PC-3 (cell line): Measurements from ENCODE around the gene CTAG2. TPM values are rescaled to one million over a fixed set of nuclear protein-coding genes. Genes with fewer than 3 reads are reported as not detected.
A peak's percentile ranks its signal among the peaks of the same experiment; 100 is the strongest.
"Not testable (repeated sequence)": the region's sequence is repeated elsewhere in the genome, so short reads cannot be mapped to it uniquely, and the experiment has no call there.

ENCODE experiments used
- ATAC-seq: fragments of 200-7000 bp; cut with Tn5 transposase; 2 replicates; pipeline ENCODE4 v1.9.1; 2020; ENCODE audit warnings: mild to moderate bottlenecking, moderate library complexity
- BruUV-seq: library from RNA; stranded (reverse); fragments of 400-500 nt; replicated peaks from 2 replicates; lab custom pipeline; 2021; lab: Mats Ljungman, UMichigan
- CTCF ChIA-PET: fragments of 300-600 bp; sonication (Branson Sonifier 250); formaldehyde crosslinking; loops from one replicate; lab custom pipeline; 2022; ENCODE audit warnings: antibody characterized with exemption; lab: Charles Lee
- POLR2A ChIA-PET: fragments of 300-600 bp; sonication (Branson Sonifier 250); formaldehyde crosslinking; loops from one replicate; lab custom pipeline; 2022; ENCODE audit warnings: antibody characterized with exemption; ENCODE audit not compliant: unreplicated experiment; lab: Charles Lee
- DNase-seq: peaks from one replicate; pipeline ENCODE4 v3.0.0-alpha.2; 2015
- H2AFZ ChIP-seq: fragments of 300-600 bp; sonication (generic); 2 replicates; pipeline ENCODE4 v1.6.0; 2016; ENCODE audit warnings: antibody characterized with exemption, low read length
- H3F3A ChIP-seq: fragments of 300-600 bp; sonication (generic); one replicate; pipeline ENCODE4 v1.6.0; 2017; ENCODE audit warnings: antibody characterized with exemption, low read length, control low read depth, mild to moderate bottlenecking; ENCODE audit not compliant: unreplicated experiment
- H3K27ac ChIP-seq: fragments of 300-600 bp; sonication (generic); 2 replicates; pipeline ENCODE4 v1.5.1; 2016; ENCODE audit warnings: mild to moderate bottlenecking, low read length
- H3K27me3 ChIP-seq: fragments of 300-600 bp; sonication (generic); 2 replicates; pipeline ENCODE4 v1.6.1; 2016; ENCODE audit warnings: low read length, mixed read lengths
- H3K36me3 ChIP-seq: fragments of 300-600 bp; sonication (generic); 2 replicates; pipeline ENCODE4 v1.6.1; 2016; ENCODE audit warnings: low read depth, mixed run types, low read length, mixed read lengths
- H3K4me1 ChIP-seq: fragments of 300-600 bp; sonication (generic); 2 replicates; pipeline ENCODE4 v1.5.1; 2016; ENCODE audit warnings: low read length; ENCODE audit not compliant: insufficient read depth
- H3K4me2 ChIP-seq: fragments of 300-600 bp; sonication (generic); 2 replicates; pipeline ENCODE4 v1.6.0; 2016; ENCODE audit warnings: low read length
- H3K4me3 ChIP-seq: fragments of 300-600 bp; sonication (generic); 2 replicates; pipeline ENCODE4 v1.5.1; 2016; ENCODE audit warnings: mild to moderate bottlenecking, low read length, mixed read lengths
- H3K79me2 ChIP-seq: fragments of 300-600 bp; sonication (generic); 2 replicates; pipeline ENCODE4 v1.6.1; 2017; ENCODE audit warnings: low read length, mixed read lengths
- H3K9ac ChIP-seq: fragments of 300-600 bp; sonication (generic); 2 replicates; pipeline ENCODE4 v1.6.0; 2016; ENCODE audit warnings: mild to moderate bottlenecking, low read length
- H3K9me2 ChIP-seq: fragments of 300-600 bp; sonication (generic); replicated peaks from 2 replicates; pipeline ENCODE4 v1.6.1; 2016; ENCODE audit warnings: mixed run types, low read length, mixed read lengths
- H3K9me3 ChIP-seq: fragments of 300-600 bp; sonication (generic); 2 replicates; pipeline ENCODE4 v1.6.1; 2016; ENCODE audit warnings: low read length, mixed read lengths
- H4K20me1 ChIP-seq: fragments of 300-600 bp; sonication (generic); 2 replicates; pipeline ENCODE4 v1.6.1; 2016; ENCODE audit warnings: low read length, mixed read lengths
- CTCF ChIP-seq: fragments of 300-600 bp; sonication (generic); conservative IDR thresholded peaks from 2 replicates; pipeline ENCODE4 v1.5.1; 2017; ENCODE audit warnings: antibody characterized with exemption, low read depth, mild to moderate bottlenecking, low read length
- EZH2 ChIP-seq: fragments of 300-600 bp; sonication (generic); IDR thresholded peaks from one replicate; pipeline ENCODE4 v1.6.1; 2017; ENCODE audit warnings: antibody characterized with exemption, mild to moderate bottlenecking, low read length; ENCODE audit not compliant: unreplicated experiment
- EZH2phosphoT487 ChIP-seq: fragments of 300-600 bp; sonication (generic); IDR thresholded peaks from 2 replicates; pipeline ENCODE4 v1.6.1; 2018; ENCODE audit warnings: mild to moderate bottlenecking, antibody characterized with exemption, low read length, borderline replicate concordance
- intact Hi-C: fragments of 100-400 bp; cut with micrococcal nuclease; formaldehyde crosslinking; loops from 2 replicates; pipeline ENCODE4 v1.9.0; 2023
- total RNA-seq: library from RNA; depleted of rRNA; stranded (reverse); fragments of >200 nt; gene quantifications from 2 replicates; pipeline ENCODE4 v1.2.3, GENCODE V29; 2014

Gene CTAG2
- total RNA-seq, 1 experiment from 2014 or later, result not detected

- POLR2A ChIA-PET, result not testable (repeated sequence)
Measured at GRCh38 chrX:154613586-154613985, 39.8 kb downstream of the CTAG2 start.

GRCh38 chrX:154611146-154611545 is 42.2 kb downstream of the CTAG2 start:
- H3K9ac ChIP-seq, CTCF ChIA-PET, H3K36me3 ChIP-seq, POLR2A ChIA-PET, H3K9me3 ChIP-seq, BruUV-seq, H3K4me2 ChIP-seq, H3K9me2 ChIP-seq, H3K27me3 ChIP-seq, ATAC-seq, H2AFZ ChIP-seq, DNase-seq, intact Hi-C loops, H3K4me3 ChIP-seq, H3F3A ChIP-seq, H3K27ac ChIP-seq, H4K20me1 ChIP-seq, H3K79me2 ChIP-seq: not testable (repeated sequence)
- peaks cover 17% of the 10 kb centered on the region for H3K4me1 ChIP-seq

More at GRCh38 chrX:154613586-154613985, 39.8 kb downstream of the CTAG2 start:
- H3K36me3 ChIP-seq, DNase-seq, BruUV-seq, H3F3A ChIP-seq, H3K9me2 ChIP-seq, H3K9me3 ChIP-seq, H3K4me1 ChIP-seq, H3K4me3 ChIP-seq, H3K27me3 ChIP-seq, H3K79me2 ChIP-seq, H3K4me2 ChIP-seq, CTCF ChIA-PET, H3K27ac ChIP-seq, H3K9ac ChIP-seq, H2AFZ ChIP-seq, intact Hi-C loops, H4K20me1 ChIP-seq: not testable (repeated sequence)
- ATAC-seq, result peak; percentile 48

- H3K4me2 ChIP-seq, CTCF ChIA-PET, H3K27ac ChIP-seq, POLR2A ChIA-PET, H3K9me3 ChIP-seq, BruUV-seq, H3K36me3 ChIP-seq, H3K9ac ChIP-seq, H3K79me2 ChIP-seq, intact Hi-C loops, H3F3A ChIP-seq, H3K9me2 ChIP-seq, H2AFZ ChIP-seq, H3K27me3 ChIP-seq, DNase-seq, H4K20me1 ChIP-seq, ATAC-seq, H3K4me3 ChIP-seq: not testable (repeated sequence)
- H3K4me1 ChIP-seq, result peaks cover 29% of the 10 kb centered on the region
Measured at GRCh38 chrX:154608823-154609222, 44.6 kb downstream of the CTAG2 start.

GRCh38 chrX:154607976-154608375 is 45.4 kb downstream of the CTAG2 start:
- H3K36me3 ChIP-seq, H4K20me1 ChIP-seq, H3K4me2 ChIP-seq, H2AFZ ChIP-seq, BruUV-seq, POLR2A ChIA-PET, H3K27me3 ChIP-seq, H3K27ac ChIP-seq, H3K9ac ChIP-seq, H3K4me3 ChIP-seq, H3K9me2 ChIP-seq, H3F3A ChIP-seq, H3K79me2 ChIP-seq, H3K9me3 ChIP-seq, intact Hi-C loops, ATAC-seq, DNase-seq: not testable (repeated sequence)
- H3K4me1 ChIP-seq, result peaks cover 37% of the 10 kb centered on the region
- CTCF ChIA-PET, result interaction anchor here (0.8 kb wide), 1 partner anchor 12 kb away, joined by 3 read pairs; no protein-coding TSS in a partner anchor

- Histone ChIP-seq H4K20me1 (no peaks in the 10 kb centered on the region), H3K9me2 (no peaks in the 10 kb centered on the region), H3K9ac (no peak overlapping the region), H3K4me2 (peak overlapping the region; percentile 50; the same call in 1 of the 2 replicates), H3K4me1 (peaks cover 42% of the 10 kb centered on the region), H3K27me3 (no peaks in the 10 kb centered on the region), H2AFZ (no peak overlapping the region), H3K9me3 (no peaks in the 10 kb centered on the region), H3F3A (no peaks in the 10 kb centered on the region), H3K36me3 (no peaks in the 10 kb centered on the region), H3K4me3 (no peak overlapping the region), H3K79me2 (no peaks in the 10 kb centered on the region), H3K27ac (no peak overlapping the region)
- no peak for TF ChIP-seq EZH2phosphoT487
- TF ChIP-seq CTCF, result no peak
- TF ChIP-seq EZH2, result no peak
- DNase-seq, result peak; percentile 81
- CTCF ChIA-PET, result interaction anchor here (0.8 kb wide), 1 partner anchor 11 kb away, joined by 3 read pairs; no protein-coding TSS in a partner anchor
- no peak; the same call in 1 of the 2 replicates for ATAC-seq
- intact Hi-C loops, result no loop called here
- no TSS peak for BruUV-seq
- POLR2A ChIA-PET, result no interaction called here
Measured at GRCh38 chrX:154607370-154607769, 46.0 kb downstream of the CTAG2 start.
